ENCODE data around the gene GALNT9.
A peak's percentile ranks its signal among the peaks of the same experiment; 100 is the strongest.

Gene GALNT9

GRCh38 chr12:132165584-132165983, 163.8 kb downstream of the GALNT9 start:
- H3K36me3 ChIP-seq (ENCODE audit: control insufficient read depth in 1 of 2, insufficient read depth in 2 of 2, low read depth in 1 of 2, low read length in 2 of 2), result peaks cover 0 to 2% of the 10 kb centered on the region in 2 experiments
- DNase-seq, result no peak
- no peak overlapping the region for H3K18ac ChIP-seq (ENCODE audit: low read depth in 1 of 2, low read length in 2 of 2)
- H2AFZ ChIP-seq (ENCODE audit: low read depth, low read length), result no peak overlapping the region
- H3K4ac ChIP-seq (ENCODE audit: low read depth in 1 of 2, low read length in 2 of 2), result no peak overlapping the region
- H3K4me3 ChIP-seq (ENCODE audit: insufficient read depth in 1 of 2, low read depth in 1 of 2, low read length in 2 of 2), result no peak overlapping the region
- H3K4me2 ChIP-seq (ENCODE audit: low read length, poor library complexity, severe bottlenecking), result no peak overlapping the region
- H3K4me1 ChIP-seq (ENCODE audit: control insufficient read depth, insufficient read depth, low read depth, low read length), result peaks cover 4% of the 10 kb centered on the region
- H2BK15ac ChIP-seq (ENCODE audit: low read depth, poor library complexity, severe bottlenecking), result no peak overlapping the region
- H3K9ac ChIP-seq (ENCODE audit: low read length), result no peak overlapping the region
- no peak overlapping the region for H2BK12ac ChIP-seq (ENCODE audit: low read length in 2 of 2)
- peaks cover 0 to 63% of the 10 kb centered on the region in 2 experiments for H3K27me3 ChIP-seq (ENCODE audit: control insufficient read depth in 1 of 2, insufficient read depth in 1 of 2, low read length in 2 of 2)
- no peak overlapping the region for H4K8ac ChIP-seq (ENCODE audit: low read length)
- no peak overlapping the region for H3K27ac ChIP-seq (ENCODE audit: low read length, poor library complexity, severe bottlenecking)
- H2AK5ac ChIP-seq (ENCODE audit: low read length, severe bottlenecking), result no peak overlapping the region
- no peak overlapping the region for H2BK120ac ChIP-seq (ENCODE audit: low read depth, low read length)
- no peak overlapping the region for H4K91ac ChIP-seq (ENCODE audit: low read length)
- WGBS, result 93% methylated on average over 6 of the region's 6 CpGs
- H3K79me1 ChIP-seq (replicated peaks; ENCODE audit: low read length, poor library complexity, severe bottlenecking), result no peaks in the 10 kb centered on the region
- no peak overlapping the region for H3K14ac ChIP-seq (ENCODE audit: low read length in 2 of 2)
- no peak overlapping the region for H3K23ac ChIP-seq (ENCODE audit: low read length in 2 of 2)
- no peak overlapping the region for H2BK5ac ChIP-seq (ENCODE audit: low read depth, low read length, poor library complexity, severe bottlenecking)
- H3K9me3 ChIP-seq (ENCODE audit: control insufficient read depth, low read length), result no peaks in the 10 kb centered on the region

- Histone ChIP-seq H3K23ac (ENCODE audit: low read length in 2 of 2) (no peak overlapping the region), H4K8ac (ENCODE audit: low read length) (no peak overlapping the region)
- WGBS, result 85% methylated on average over 5 of the region's 7 CpGs
Observed at GRCh38 chr12:132164426-132164825, 165.0 kb downstream of the GALNT9 start.

GRCh38 chr12:132163911-132164288, 165.5 kb downstream of the GALNT9 start:
- no peak overlapping the region for H3K4ac ChIP-seq (ENCODE audit: low read depth in 1 of 2, low read length in 2 of 2)
- peaks cover 0 to 6% of the 10 kb centered on the region in 2 experiments for H3K36me3 ChIP-seq (ENCODE audit: control insufficient read depth in 1 of 2, insufficient read depth in 2 of 2, low read depth in 1 of 2, low read length in 2 of 2)
- H4K91ac ChIP-seq (ENCODE audit: low read length), result no peak overlapping the region
- H3K9ac ChIP-seq (ENCODE audit: low read length), result no peak overlapping the region
- H3K14ac ChIP-seq (ENCODE audit: low read length in 2 of 2), result no peak overlapping the region
- H4K8ac ChIP-seq (ENCODE audit: low read length), result no peak overlapping the region
- no peak overlapping the region for H2BK5ac ChIP-seq (ENCODE audit: low read depth, low read length, poor library complexity, severe bottlenecking)
- WGBS, result 77% methylated on average over 11 of the region's 11 CpGs
- no peak overlapping the region for H3K4me2 ChIP-seq (ENCODE audit: low read length, poor library complexity, severe bottlenecking)
- no peak overlapping the region for H3K18ac ChIP-seq (ENCODE audit: low read depth in 1 of 2, low read length in 2 of 2)
- H3K23ac ChIP-seq (ENCODE audit: low read length in 2 of 2), result no peak overlapping the region
- H2AK5ac ChIP-seq (ENCODE audit: low read length, severe bottlenecking), result no peak overlapping the region
- H3K27me3 ChIP-seq (ENCODE audit: control insufficient read depth in 1 of 2, insufficient read depth in 1 of 2, low read length in 2 of 2), result peaks cover 0 to 62% of the 10 kb centered on the region in 2 experiments
- DNase-seq, result no peak
- H3K79me1 ChIP-seq (replicated peaks; ENCODE audit: low read length, poor library complexity, severe bottlenecking), result no peaks in the 10 kb centered on the region
- H3K9me3 ChIP-seq (ENCODE audit: control insufficient read depth, low read length), result no peaks in the 10 kb centered on the region
- H2BK120ac ChIP-seq (ENCODE audit: low read depth, low read length), result no peak overlapping the region
- H2BK15ac ChIP-seq (ENCODE audit: low read depth, poor library complexity, severe bottlenecking), result no peak overlapping the region
- no peak overlapping the region for H3K4me3 ChIP-seq (ENCODE audit: insufficient read depth in 1 of 2, low read depth in 1 of 2, low read length in 2 of 2)
- H3K27ac ChIP-seq (ENCODE audit: low read length, poor library complexity, severe bottlenecking), result no peak overlapping the region
- peaks cover 2% of the 10 kb centered on the region for H3K4me1 ChIP-seq (ENCODE audit: control insufficient read depth, insufficient read depth, low read depth, low read length)
- H2BK12ac ChIP-seq (ENCODE audit: low read length in 2 of 2), result no peak overlapping the region
- no peak overlapping the region for H2AFZ ChIP-seq (ENCODE audit: low read depth, low read length)

More at GRCh38 chr12:132164426-132164825, 165.0 kb downstream of the GALNT9 start:
- Histone ChIP-seq H3K4ac (ENCODE audit: low read depth in 1 of 2, low read length in 2 of 2) (no peak overlapping the region), H3K27ac (ENCODE audit: low read length, poor library complexity, severe bottlenecking) (no peak overlapping the region), H3K4me1 (ENCODE audit: control insufficient read depth, insufficient read depth, low read depth, low read length) (peaks cover 2% of the 10 kb centered on the region), H4K91ac (ENCODE audit: low read length) (no peak overlapping the region), H3K4me2 (ENCODE audit: low read length, poor library complexity, severe bottlenecking) (no peak overlapping the region), H2BK5ac (ENCODE audit: low read depth, low read length, poor library complexity, severe bottlenecking) (no peak overlapping the region), H2BK12ac (ENCODE audit: low read length in 2 of 2) (no peak overlapping the region), H2BK15ac (ENCODE audit: low read depth, poor library complexity, severe bottlenecking) (no peak overlapping the region), H2AK5ac (ENCODE audit: low read length, severe bottlenecking) (no peak overlapping the region), H3K9ac (ENCODE audit: low read length) (no peak overlapping the region), H3K18ac (ENCODE audit: low read depth in 1 of 2, low read length in 2 of 2) (no peak overlapping the region), H2AFZ (ENCODE audit: low read depth, low read length) (no peak overlapping the region), H3K4me3 (ENCODE audit: insufficient read depth in 1 of 2, low read depth in 1 of 2, low read length in 2 of 2) (no peak overlapping the region), H3K27me3 (ENCODE audit: control insufficient read depth in 1 of 2, insufficient read depth in 1 of 2, low read length in 2 of 2) (peaks cover 0 to 63% of the 10 kb centered on the region in 2 experiments), H3K9me3 (ENCODE audit: control insufficient read depth, low read length) (no peaks in the 10 kb centered on the region), H3K36me3 (ENCODE audit: control insufficient read depth in 1 of 2, insufficient read depth in 2 of 2, low read depth in 1 of 2, low read length in 2 of 2) (peaks cover 0 to under 1% of the 10 kb centered on the region in 2 experiments), H3K79me1 (replicated peaks; ENCODE audit: low read length, poor library complexity, severe bottlenecking) (no peaks in the 10 kb centered on the region), H2BK120ac (ENCODE audit: low read depth, low read length) (no peak overlapping the region), H3K14ac (ENCODE audit: low read length in 2 of 2) (no peak overlapping the region)
- DNase-seq, result no peak

- Histone ChIP-seq H2AFZ (ENCODE audit: low read depth, low read length) (no peak overlapping the region), H2BK120ac (ENCODE audit: low read depth, low read length) (no peak overlapping the region), H3K4me2 (ENCODE audit: low read length, poor library complexity, severe bottlenecking) (no peak overlapping the region), H3K4ac (ENCODE audit: low read depth in 1 of 2, low read length in 2 of 2) (no peak overlapping the region), H3K79me1 (replicated peaks; ENCODE audit: low read length, poor library complexity, severe bottlenecking) (no peaks in the 10 kb centered on the region), H2BK5ac (ENCODE audit: low read depth, low read length, poor library complexity, severe bottlenecking) (no peak overlapping the region), H3K9me3 (ENCODE audit: control insufficient read depth, low read length) (no peaks in the 10 kb centered on the region), H3K23ac (ENCODE audit: low read length in 2 of 2) (peak overlapping the region in 1 of 2 experiments; percentile 14), H3K4me3 (ENCODE audit: insufficient read depth in 1 of 2, low read depth in 1 of 2, low read length in 2 of 2) (peak overlapping the region in 1 of 2 experiments; percentile 63), H2BK12ac (ENCODE audit: low read length in 2 of 2) (no peak overlapping the region), H2BK15ac (ENCODE audit: low read depth, poor library complexity, severe bottlenecking) (no peak overlapping the region), H3K36me3 (ENCODE audit: control insufficient read depth in 1 of 2, insufficient read depth in 2 of 2, low read depth in 1 of 2, low read length in 2 of 2) (peaks cover 1 to 10% of the 10 kb centered on the region in 2 experiments), H3K27ac (ENCODE audit: low read length, poor library complexity, severe bottlenecking) (no peak overlapping the region), H3K27me3 (ENCODE audit: control insufficient read depth in 1 of 2, insufficient read depth in 1 of 2, low read length in 2 of 2) (peaks cover 0 to 61% of the 10 kb centered on the region in 2 experiments), H2AK5ac (ENCODE audit: low read length, severe bottlenecking) (no peak overlapping the region), H4K91ac (ENCODE audit: low read length) (peak overlapping the region; percentile 59), H3K18ac (ENCODE audit: low read depth in 1 of 2, low read length in 2 of 2) (no peak overlapping the region), H3K4me1 (ENCODE audit: control insufficient read depth, insufficient read depth, low read depth, low read length) (peaks cover 2% of the 10 kb centered on the region), H3K9ac (ENCODE audit: low read length) (peak overlapping the region; percentile 51), H3K14ac (ENCODE audit: low read length in 2 of 2) (no peak overlapping the region), H4K8ac (ENCODE audit: low read length) (peak overlapping the region; percentile 55)
- DNase-seq, result no peak
- WGBS, result 75% methylated on average over 26 of the region's 26 CpGs
Observed at GRCh38 chr12:132163041-132163910, 166.1 kb downstream of the GALNT9 start.
